ENCODE measurements around the gene RHOBTB3.

The RHOBTB3 gene

GRCh38 chr5:95770830-95771708 is 39.9 kb downstream of the RHOBTB3 start:
- no peak for DNase-seq

GRCh38 chr5:95771892-95772291 is 40.8 kb downstream of the RHOBTB3 start:
- DNase-seq: no peak

GRCh38 chr5:95773335-95774059 is 42.4 kb downstream of the RHOBTB3 start:
- DNase-seq: no peak

- no peak for DNase-seq
Observed at GRCh38 chr5:95777441-95777840, 46.3 kb downstream of the RHOBTB3 start.

GRCh38 chr5:95778713-95779436 is 47.7 kb downstream of the RHOBTB3 start:
- DNase-seq: no peak

- DNase-seq: no peak
Observed at GRCh38 chr5:95779611-95780010, 48.5 kb downstream of the RHOBTB3 start.

- no peak for DNase-seq
Observed at GRCh38 chr5:95780597-95780996, 49.5 kb downstream of the RHOBTB3 start.

GRCh38 chr5:95781101-95781583 is 50.0 kb downstream of the RHOBTB3 start:
- peak; percentile 64 for DNase-seq

GRCh38 chr5:95782181-95782580 is 51.0 kb downstream of the RHOBTB3 start:
- DNase-seq: no peak

- DNase-seq: no peak
Observed at GRCh38 chr5:95783661-95784060, 52.5 kb downstream of the RHOBTB3 start.

- DNase-seq: no peak
Observed at GRCh38 chr5:95784514-95785302, 53.6 kb downstream of the RHOBTB3 start.

GRCh38 chr5:95786821-95787418 is 55.8 kb downstream of the RHOBTB3 start:
- no peak for DNase-seq

GRCh38 chr5:95788493-95788892 is 57.4 kb downstream of the RHOBTB3 start:
- DNase-seq: no peak

- DNase-seq: no peak
Observed at GRCh38 chr5:95791751-95792150, 60.6 kb downstream of the RHOBTB3 start.

- DNase-seq: no peak
Observed at GRCh38 chr5:95794070-95794516, 63.0 kb downstream of the RHOBTB3 start.

GRCh38 chr5:95797301-95797700 is 66.2 kb downstream of the RHOBTB3 start:
- DNase-seq: no peak

GRCh38 chr5:95798048-95798447 is 66.9 kb downstream of the RHOBTB3 start:
- no peak for DNase-seq

- DNase-seq: no peak
Observed at GRCh38 chr5:95798545-95798944, 67.4 kb downstream of the RHOBTB3 start.

- no peak for DNase-seq
Observed at GRCh38 chr5:95799191-95799835, 68.2 kb downstream of the RHOBTB3 start.

GRCh38 chr5:95800553-95800952 is 69.4 kb downstream of the RHOBTB3 start:
- DNase-seq: no peak

GRCh38 chr5:95801532-95801931 is 70.4 kb downstream of the RHOBTB3 start:
- no peak for DNase-seq
